GM21737 (cell line): ENCODE results near the gene STAG2.
A peak's percentile ranks its signal among the peaks of the same experiment; 100 is the strongest.
"Not testable (repeated sequence)": the region's sequence is repeated elsewhere in the genome, so short reads cannot be mapped to it uniquely, and the experiment has no call there.

Source experiments
- ATAC-seq: cut with Tn5 transposase; IDR thresholded peaks from one replicate; pipeline ENCODE4 v1.9.1; 2021; ENCODE audit warnings: mild to moderate bottlenecking, moderate library complexity; ENCODE audit not compliant: unreplicated experiment

Gene STAG2

GRCh38 chrX:124030520-124030919 lies 69.0 kb downstream of the STAG2 start:
- ATAC-seq = peak; percentile 81

- ATAC-seq = no peak
These were observed 72.3 kb downstream of the STAG2 start for GRCh38 chrX:124033821-124034220.

- no peak for ATAC-seq
These were observed 74.2 kb downstream of the STAG2 start for GRCh38 chrX:124035657-124036056.

GRCh38 chrX:124042042-124042441 lies 80.5 kb downstream of the STAG2 start:
- no peak for ATAC-seq

- ATAC-seq = no peak
These were observed 83.6 kb downstream of the STAG2 start for GRCh38 chrX:124045109-124045508.

- not testable (repeated sequence) for ATAC-seq
These were observed 122.9 kb downstream of the STAG2 start for GRCh38 chrX:124084417-124084816.

- ATAC-seq = no peak
These were observed 123.6 kb downstream of the STAG2 start for GRCh38 chrX:124085063-124085462.

GRCh38 chrX:124086411-124086810 lies 124.9 kb downstream of the STAG2 start:
- no peak for ATAC-seq

GRCh38 chrX:124087000-124087746 lies 125.7 kb downstream of the STAG2 start:
- ATAC-seq = no peak

- no peak for ATAC-seq
These were observed 131.7 kb downstream of the STAG2 start for GRCh38 chrX:124093222-124093621.

- ATAC-seq = no peak
These were observed 135.6 kb downstream of the STAG2 start for GRCh38 chrX:124097116-124097515.

- no peak for ATAC-seq
These were observed 136.6 kb downstream of the STAG2 start for GRCh38 chrX:124098089-124098488.

GRCh38 chrX:124103966-124104365 lies 142.5 kb downstream of the STAG2 start:
- no peak for ATAC-seq

GRCh38 chrX:124104512-124104911 lies 143.0 kb downstream of the STAG2 start:
- ATAC-seq = not testable (repeated sequence)

- ATAC-seq = no peak
These were observed 152.4 kb downstream of the STAG2 start for GRCh38 chrX:124113621-124114600.

GRCh38 chrX:124117325-124117724 lies 155.8 kb downstream of the STAG2 start:
- no peak for ATAC-seq

- ATAC-seq = no peak
These were observed 164.0 kb downstream of the STAG2 start for GRCh38 chrX:124125471-124125870.

- ATAC-seq = no peak
These were observed 166.0 kb downstream of the STAG2 start for GRCh38 chrX:124127496-124127895.

GRCh38 chrX:124132437-124132836 lies 170.9 kb downstream of the STAG2 start:
- not testable (repeated sequence) for ATAC-seq

GRCh38 chrX:124145749-124146148 lies 184.2 kb downstream of the STAG2 start:
- ATAC-seq = no peak

- no peak for ATAC-seq
These were observed 189.7 kb downstream of the STAG2 start for GRCh38 chrX:124151195-124151594.
